ENCODE results near the gene PCOLCE2.
A peak's percentile ranks its signal among the peaks of the same experiment; 100 is the strongest.

The PCOLCE2 gene

GRCh38 chr3:142808103-142808917 is 80.6 kb downstream of the PCOLCE2 start:
- peak; percentile 72 for DNase-seq

- no peak for DNase-seq
These were observed 86.0 kb downstream of the PCOLCE2 start for GRCh38 chr3:142802891-142803290.

GRCh38 chr3:142801746-142802145 is 87.1 kb downstream of the PCOLCE2 start:
- no peak for DNase-seq

GRCh38 chr3:142796823-142797222 is 92.1 kb downstream of the PCOLCE2 start:
- DNase-seq = no peak

GRCh38 chr3:142795332-142795731 is 93.6 kb downstream of the PCOLCE2 start:
- DNase-seq = no peak

GRCh38 chr3:142794508-142794907 is 94.4 kb downstream of the PCOLCE2 start:
- no peak for DNase-seq

GRCh38 chr3:142787719-142788118 is 101.2 kb downstream of the PCOLCE2 start:
- no peak for DNase-seq

- no peak for DNase-seq
These were observed 102.9 kb downstream of the PCOLCE2 start for GRCh38 chr3:142785996-142786395.

- DNase-seq = no peak
These were observed 104.7 kb downstream of the PCOLCE2 start for GRCh38 chr3:142784228-142784627.

- DNase-seq = no peak
These were observed 106.3 kb downstream of the PCOLCE2 start for GRCh38 chr3:142782616-142783015.

- peak; percentile 67 for DNase-seq
These were observed 109.3 kb downstream of the PCOLCE2 start for GRCh38 chr3:142779591-142779990.

GRCh38 chr3:142778541-142778940 is 110.3 kb downstream of the PCOLCE2 start:
- no peak for DNase-seq

GRCh38 chr3:142777927-142778326 is 111.0 kb downstream of the PCOLCE2 start:
- DNase-seq = peak; percentile 48

GRCh38 chr3:142768338-142768737 is 120.5 kb downstream of the PCOLCE2 start:
- no peak for DNase-seq
